ENCODE data around the gene PITPNM1.

Gene PITPNM1

GRCh38 chr11:67541198-67541597 is 36.0 kb upstream of the PITPNM1 start:
- Histone ChIP-seq H3K36me3 (ENCODE audit: insufficient read depth, low read length) (no peaks in the 10 kb centered on the region), H3F3A (ENCODE audit: low read depth) (no peaks in the 10 kb centered on the region), H3K79me2 (ENCODE audit: insufficient read depth, low read length) (no peaks in the 10 kb centered on the region), H4K20me1 (ENCODE audit: insufficient read depth, low read length, poor library complexity, severe bottlenecking) (no peaks in the 10 kb centered on the region), H3K4me3 (ENCODE audit: low read length, poor library complexity, severe bottlenecking) (no peak overlapping the region), H3K9me2 (replicated peaks; ENCODE audit: low read depth, low read length) (no peaks in the 10 kb centered on the region), H3K27me3 (ENCODE audit: insufficient read depth, low read length, poor library complexity, severe bottlenecking) (no peaks in the 10 kb centered on the region), H3K9ac (ENCODE audit: low read depth, low read length, poor library complexity, severe bottlenecking) (no peak overlapping the region), H3K4me1 (ENCODE audit: insufficient read depth, low read length, poor library complexity, severe bottlenecking) (no peaks in the 10 kb centered on the region), H3K4me2 (ENCODE audit: low read depth, low read length, poor library complexity, severe bottlenecking) (no peak overlapping the region), H3K9me3 (ENCODE audit: insufficient read depth, low read depth, low read length) (no peaks in the 10 kb centered on the region), H2AFZ (ENCODE audit: low read length) (no peak overlapping the region)
- TF ChIP-seq CTCF (conservative IDR thresholded peaks at IDR 0.05; ENCODE audit: low read length): peak; percentile 29
- TF ChIP-seq EZH2phosphoT487 (IDR thresholded peaks at IDR 0.05; ENCODE audit: borderline replicate concordance): no peak

- Histone ChIP-seq H3K4me3 (ENCODE audit: low read length, poor library complexity, severe bottlenecking) (no peak overlapping the region), H3K9me3 (ENCODE audit: insufficient read depth, low read depth, low read length) (peaks cover 2% of the 10 kb centered on the region; the same call in 1 of the 2 replicates), H4K20me1 (ENCODE audit: insufficient read depth, low read length, poor library complexity, severe bottlenecking) (no peaks in the 10 kb centered on the region), H3K9me2 (replicated peaks; ENCODE audit: low read depth, low read length) (no peaks in the 10 kb centered on the region), H3K4me2 (ENCODE audit: low read depth, low read length, poor library complexity, severe bottlenecking) (no peak overlapping the region), H3F3A (ENCODE audit: low read depth) (no peaks in the 10 kb centered on the region), H3K9ac (ENCODE audit: low read depth, low read length, poor library complexity, severe bottlenecking) (no peak overlapping the region), H3K79me2 (ENCODE audit: insufficient read depth, low read length) (no peaks in the 10 kb centered on the region), H2AFZ (ENCODE audit: low read length) (no peak overlapping the region), H3K27me3 (ENCODE audit: insufficient read depth, low read length, poor library complexity, severe bottlenecking) (no peaks in the 10 kb centered on the region), H3K36me3 (ENCODE audit: insufficient read depth, low read length) (no peaks in the 10 kb centered on the region), H3K4me1 (ENCODE audit: insufficient read depth, low read length, poor library complexity, severe bottlenecking) (no peaks in the 10 kb centered on the region)
- TF ChIP-seq CTCF (conservative IDR thresholded peaks at IDR 0.05; ENCODE audit: low read length): no peak
- no peak for TF ChIP-seq EZH2phosphoT487 (IDR thresholded peaks at IDR 0.05; ENCODE audit: borderline replicate concordance)
These were observed 34.4 kb upstream of the PITPNM1 start for GRCh38 chr11:67539550-67539949.

GRCh38 chr11:67538823-67539505 is 33.8 kb upstream of the PITPNM1 start:
- Histone ChIP-seq H3K79me2 (ENCODE audit: insufficient read depth, low read length) (no peaks in the 10 kb centered on the region), H4K20me1 (ENCODE audit: insufficient read depth, low read length, poor library complexity, severe bottlenecking) (no peaks in the 10 kb centered on the region), H3K4me1 (ENCODE audit: insufficient read depth, low read length, poor library complexity, severe bottlenecking) (no peaks in the 10 kb centered on the region), H3K4me3 (ENCODE audit: low read length, poor library complexity, severe bottlenecking) (no peak overlapping the region), H3K27me3 (ENCODE audit: insufficient read depth, low read length, poor library complexity, severe bottlenecking) (no peaks in the 10 kb centered on the region), H3K9ac (ENCODE audit: low read depth, low read length, poor library complexity, severe bottlenecking) (no peak overlapping the region), H3K36me3 (ENCODE audit: insufficient read depth, low read length) (no peaks in the 10 kb centered on the region), H2AFZ (ENCODE audit: low read length) (no peak overlapping the region), H3F3A (ENCODE audit: low read depth) (no peaks in the 10 kb centered on the region), H3K9me3 (ENCODE audit: insufficient read depth, low read depth, low read length) (peaks cover 8% of the 10 kb centered on the region; the same call in 1 of the 2 replicates), H3K4me2 (ENCODE audit: low read depth, low read length, poor library complexity, severe bottlenecking) (no peak overlapping the region), H3K9me2 (replicated peaks; ENCODE audit: low read depth, low read length) (no peaks in the 10 kb centered on the region)
- TF ChIP-seq EZH2phosphoT487 (IDR thresholded peaks at IDR 0.05; ENCODE audit: borderline replicate concordance): no peak
- no peak for TF ChIP-seq CTCF (conservative IDR thresholded peaks at IDR 0.05; ENCODE audit: low read length)

All from Loucy (cell line).